ENCODE results near the gene DENND4B. TPM values are rescaled to one million over a fixed set of nuclear protein-coding genes. Genes with fewer than 3 reads are reported as not detected.

Gene DENND4B
- total RNA-seq, 5 donors from 2014 or later (not counting 1 experiment from before 2014, with no cell fraction given) = 161 to 220 (median 196) TPM

DNA sequence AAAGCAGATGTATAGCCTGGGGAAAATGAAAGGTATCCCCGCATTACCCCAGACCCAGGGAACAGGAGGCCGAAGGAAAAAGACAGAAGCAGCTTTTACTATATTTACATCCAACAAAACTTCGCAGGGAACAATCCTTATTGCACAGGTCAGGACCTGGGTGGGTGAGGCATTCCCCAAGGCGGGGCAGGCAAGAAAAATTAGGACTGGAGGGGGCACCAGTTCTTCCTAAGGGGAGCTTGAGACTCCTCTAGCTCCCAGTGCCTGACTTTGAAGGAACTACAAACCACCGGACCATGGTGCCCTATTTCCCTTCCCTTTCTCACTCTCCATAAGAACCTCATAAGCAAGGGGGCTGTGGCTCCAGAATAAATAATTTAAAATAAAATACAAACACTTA, 17.1 kb downstream of the DENND4B start:
- ATAC-seq (replicated peaks in 1 of 4) = no peak
- Histone ChIP-seq H3K4me3 (ENCODE audit: control insufficient read depth in 1 of 2, extremely low read depth in 1 of 2, low read length in 1 of 2) (no peak overlapping the region), H3K27me3 (replicated peaks in 1 of 2; ENCODE audit: control insufficient read depth in 2 of 2, extremely low read depth in 1 of 2, insufficient read depth in 2 of 2, low read length in 1 of 2) (no peaks in the 10 kb centered on the region), H3K36me3 (ENCODE audit: control insufficient read depth in 2 of 2, extremely low read depth in 1 of 2, insufficient read depth in 1 of 2, low read length in 1 of 2) (peaks cover 27 to 34% of the 10 kb centered on the region in 2 donors), H3K27ac (ENCODE audit: low read length) (no peak overlapping the region), H3K9me3 (no peaks in the 10 kb centered on the region), H3K4me1 (ENCODE audit: control insufficient read depth in 1 of 2, extremely low read depth in 1 of 2, insufficient read depth in 2 of 2, low read length in 2 of 2) (peaks cover 2 to 5% of the 10 kb centered on the region in 2 experiments)
- H3K36me3 Mint-ChIP-seq = peaks cover 10% of the 10 kb centered on the region
- H3K27me3 Mint-ChIP-seq = no peaks in the 10 kb centered on the region
- H3K4me1 Mint-ChIP-seq = peaks cover 5 to 15% (median 8%) of the 10 kb centered on the region in 3 donors
- WGBS (ENCODE audit: insufficient coverage) = 100% methylated on average over 2 of the region's 5 CpGs
- POLR2A ChIA-PET = interaction anchor here in 1 of 2 donors (0.6 kb wide), 1 partner anchor 193 kb away, joined by 3 read pairs; no protein-coding TSS in a partner anchor
- no peak overlapping the region for H3K4me3 Mint-ChIP-seq
- DNase-seq = no peak
- no peaks in the 10 kb centered on the region for H3K9me3 Mint-ChIP-seq
- H3K27ac Mint-ChIP-seq = peak overlapping the region in 1 of 2 donors; percentile 13
- CTCF ChIA-PET = interaction anchor here in 1 of 2 donors (1.0 to 1.2 kb wide), 2 partner anchors 9 to 11 kb away, joined by 3 read pairs; no protein-coding TSS in a partner anchor

DNA sequence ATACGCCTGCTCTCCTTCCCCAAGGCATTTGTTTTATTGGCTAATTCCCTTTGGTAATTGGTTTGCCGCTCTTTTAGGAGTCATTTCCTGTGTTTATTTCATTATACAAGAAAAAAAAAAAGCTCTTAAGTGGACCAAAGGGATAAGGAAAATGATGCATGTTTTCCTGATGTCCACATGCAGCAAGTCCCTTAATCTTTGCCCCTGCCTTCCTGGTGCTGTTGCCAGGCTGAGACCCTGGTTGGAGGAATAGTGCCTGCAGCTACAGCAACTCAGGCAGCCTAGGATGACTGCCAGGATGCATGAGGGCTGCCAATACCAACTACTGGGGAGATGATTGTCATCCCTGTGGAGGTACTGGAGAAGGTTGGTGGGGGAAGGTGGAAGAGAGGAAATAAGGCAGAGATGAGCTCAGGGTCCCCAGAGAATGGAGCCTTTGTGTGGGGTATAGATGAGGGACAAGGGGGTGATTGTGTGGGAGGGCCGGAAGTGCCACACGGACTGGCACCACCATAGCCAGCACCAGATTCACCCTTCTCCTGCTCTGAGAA, 17.7 kb downstream of the DENND4B start:
- WGBS (ENCODE audit: insufficient coverage) = no CpG with 5 or more reads among the region's 4 CpGs
- Mint-ChIP-seq H3K9me3 (no peaks in the 10 kb centered on the region), H3K4me3 (no peak overlapping the region), H3K36me3 (peaks cover 8% of the 10 kb centered on the region), H3K27me3 (no peaks in the 10 kb centered on the region), H3K4me1 (peaks cover 9 to 18% (median 10%) of the 10 kb centered on the region in 3 donors), H3K27ac (peak overlapping the region; percentile 13 to 29)
- Histone ChIP-seq H3K4me1 (ENCODE audit: control insufficient read depth in 1 of 2, extremely low read depth in 1 of 2, insufficient read depth in 2 of 2, low read length in 2 of 2) (peaks cover 3 to 10% of the 10 kb centered on the region in 2 experiments), H3K36me3 (ENCODE audit: control insufficient read depth in 2 of 2, extremely low read depth in 1 of 2, insufficient read depth in 1 of 2, low read length in 1 of 2) (peaks cover 23 to 29% of the 10 kb centered on the region in 2 donors), H3K27ac (ENCODE audit: low read length) (no peak overlapping the region), H3K27me3 (replicated peaks in 1 of 2; ENCODE audit: control insufficient read depth in 2 of 2, extremely low read depth in 1 of 2, insufficient read depth in 2 of 2, low read length in 1 of 2) (no peaks in the 10 kb centered on the region), H3K9me3 (no peaks in the 10 kb centered on the region), H3K4me3 (ENCODE audit: control insufficient read depth in 1 of 2, extremely low read depth in 1 of 2, low read length in 1 of 2) (no peak overlapping the region)
- CTCF ChIA-PET = interaction anchor here in 1 of 2 donors (1.2 kb wide), 1 partner anchor 10 kb away, joined by 3 read pairs; no protein-coding TSS in a partner anchor
- DNase-seq (no peak), ATAC-seq (replicated peaks in 1 of 4) (no peak)
- POLR2A ChIA-PET = interaction anchor here in 1 of 2 donors (0.6 kb wide), 1 partner anchor 194 kb away, joined by 3 read pairs; no protein-coding TSS in a partner anchor

DNA sequence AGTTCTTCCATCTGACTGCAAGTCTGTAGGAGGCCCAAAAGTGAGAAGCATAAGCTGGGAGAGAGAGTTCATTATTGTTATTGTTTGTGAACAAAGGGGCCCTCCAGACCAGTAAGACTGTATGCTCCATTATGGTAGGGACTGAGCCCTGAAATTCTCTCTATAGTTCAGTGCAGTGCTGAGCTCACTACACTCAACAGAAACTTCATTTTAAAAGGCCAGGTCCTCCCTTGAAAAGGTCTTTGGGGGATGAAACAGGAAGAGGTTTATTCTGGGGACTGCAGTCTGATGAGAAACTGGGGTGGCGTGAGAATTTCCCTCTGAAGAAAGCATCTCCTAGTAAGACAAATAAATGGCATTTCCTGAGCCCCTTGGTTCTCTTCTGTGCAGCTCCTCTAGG, 18.3 kb downstream of the DENND4B start:
- ChIA-PET CTCF (interaction anchor here in 1 of 2 donors (0.6 kb wide), 1 partner anchor 119 kb away, joined by 3 read pairs; no protein-coding TSS in a partner anchor), POLR2A (no interaction called here)
- H3K27me3 Mint-ChIP-seq = no peaks in the 10 kb centered on the region
- peaks cover 8% of the 10 kb centered on the region for H3K36me3 Mint-ChIP-seq
- H3K4me3 Mint-ChIP-seq = no peak overlapping the region
- peaks cover 10 to 24% (median 15%) of the 10 kb centered on the region in 3 donors for H3K4me1 Mint-ChIP-seq
- H3K27ac Mint-ChIP-seq = peak overlapping the region; percentile 13 to 29
- ATAC-seq (replicated peaks in 1 of 4) (no peak), DNase-seq (no peak)
- no peaks in the 10 kb centered on the region for H3K9me3 Mint-ChIP-seq
- no peak overlapping the region for H3K4me3 ChIP-seq (ENCODE audit: control insufficient read depth in 1 of 2, extremely low read depth in 1 of 2, low read length in 1 of 2)
- H3K36me3 ChIP-seq (ENCODE audit: control insufficient read depth in 2 of 2, extremely low read depth in 1 of 2, insufficient read depth in 1 of 2, low read length in 1 of 2) = peaks cover 20 to 23% of the 10 kb centered on the region in 2 donors
- no peaks in the 10 kb centered on the region for H3K27me3 ChIP-seq (replicated peaks in 1 of 2; ENCODE audit: control insufficient read depth in 2 of 2, extremely low read depth in 1 of 2, insufficient read depth in 2 of 2, low read length in 1 of 2)
- H3K9me3 ChIP-seq = no peaks in the 10 kb centered on the region
- no CpG with 5 or more reads among the region's 1 CpG for WGBS (ENCODE audit: insufficient coverage)
- H3K27ac ChIP-seq (ENCODE audit: low read length) = no peak overlapping the region
- peaks cover 4 to 15% of the 10 kb centered on the region in 2 experiments for H3K4me1 ChIP-seq (ENCODE audit: control insufficient read depth in 1 of 2, extremely low read depth in 1 of 2, insufficient read depth in 2 of 2, low read length in 2 of 2)

DNA sequence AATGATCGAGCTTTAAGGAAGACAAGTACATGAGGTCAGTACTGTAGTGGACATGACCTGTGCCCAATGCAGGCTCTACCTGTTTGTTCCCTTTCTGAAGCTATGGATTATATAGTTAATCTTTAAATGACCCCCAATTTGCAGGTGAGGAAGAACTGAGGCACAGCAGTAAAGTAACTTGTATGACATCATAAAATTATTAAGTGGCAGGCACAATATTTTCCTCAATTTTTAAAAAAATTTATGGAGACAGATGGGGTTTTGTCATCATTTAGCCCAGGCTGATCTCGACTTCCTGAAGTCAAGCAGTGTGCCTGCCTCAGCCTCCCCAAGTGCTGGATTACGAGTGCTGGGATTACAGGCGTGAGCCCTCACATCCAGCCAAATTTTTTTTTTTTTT, 20.1 kb downstream of the DENND4B start:
- Mint-ChIP-seq H3K9me3 (no peaks in the 10 kb centered on the region), H3K4me1 (peaks cover 14 to 33% (median 22%) of the 10 kb centered on the region in 3 donors), H3K27ac (no peak overlapping the region), H3K27me3 (peaks cover 0 to 1% of the 10 kb centered on the region in 2 donors), H3K4me3 (no peak overlapping the region), H3K36me3 (no peaks in the 10 kb centered on the region)
- WGBS (ENCODE audit: insufficient coverage) = 100% methylated on average over 3 of the region's 4 CpGs
- H3K36me3 ChIP-seq (ENCODE audit: control insufficient read depth in 2 of 2, extremely low read depth in 1 of 2, insufficient read depth in 1 of 2, low read length in 1 of 2) = peaks cover 8% of the 10 kb centered on the region in 2 donors
- ChIA-PET POLR2A (interaction anchor here in 1 of 2 donors (0.7 kb wide), 1 partner anchor 44 kb away, joined by 17 read pairs; no protein-coding TSS in a partner anchor), CTCF (no interaction called here)
- DNase-seq (no peak), ATAC-seq (replicated peaks in 1 of 4) (no peak)
- H3K27me3 ChIP-seq (replicated peaks in 1 of 2; ENCODE audit: control insufficient read depth in 2 of 2, extremely low read depth in 1 of 2, insufficient read depth in 2 of 2, low read length in 1 of 2) = no peaks in the 10 kb centered on the region
- peaks cover 4 to 22% of the 10 kb centered on the region in 2 experiments for H3K4me1 ChIP-seq (ENCODE audit: control insufficient read depth in 1 of 2, extremely low read depth in 1 of 2, insufficient read depth in 2 of 2, low read length in 2 of 2)
- no peak overlapping the region for H3K27ac ChIP-seq (ENCODE audit: low read length)
- no peak overlapping the region for H3K4me3 ChIP-seq (ENCODE audit: control insufficient read depth in 1 of 2, extremely low read depth in 1 of 2, low read length in 1 of 2)
- H3K9me3 ChIP-seq = no peaks in the 10 kb centered on the region

DNA sequence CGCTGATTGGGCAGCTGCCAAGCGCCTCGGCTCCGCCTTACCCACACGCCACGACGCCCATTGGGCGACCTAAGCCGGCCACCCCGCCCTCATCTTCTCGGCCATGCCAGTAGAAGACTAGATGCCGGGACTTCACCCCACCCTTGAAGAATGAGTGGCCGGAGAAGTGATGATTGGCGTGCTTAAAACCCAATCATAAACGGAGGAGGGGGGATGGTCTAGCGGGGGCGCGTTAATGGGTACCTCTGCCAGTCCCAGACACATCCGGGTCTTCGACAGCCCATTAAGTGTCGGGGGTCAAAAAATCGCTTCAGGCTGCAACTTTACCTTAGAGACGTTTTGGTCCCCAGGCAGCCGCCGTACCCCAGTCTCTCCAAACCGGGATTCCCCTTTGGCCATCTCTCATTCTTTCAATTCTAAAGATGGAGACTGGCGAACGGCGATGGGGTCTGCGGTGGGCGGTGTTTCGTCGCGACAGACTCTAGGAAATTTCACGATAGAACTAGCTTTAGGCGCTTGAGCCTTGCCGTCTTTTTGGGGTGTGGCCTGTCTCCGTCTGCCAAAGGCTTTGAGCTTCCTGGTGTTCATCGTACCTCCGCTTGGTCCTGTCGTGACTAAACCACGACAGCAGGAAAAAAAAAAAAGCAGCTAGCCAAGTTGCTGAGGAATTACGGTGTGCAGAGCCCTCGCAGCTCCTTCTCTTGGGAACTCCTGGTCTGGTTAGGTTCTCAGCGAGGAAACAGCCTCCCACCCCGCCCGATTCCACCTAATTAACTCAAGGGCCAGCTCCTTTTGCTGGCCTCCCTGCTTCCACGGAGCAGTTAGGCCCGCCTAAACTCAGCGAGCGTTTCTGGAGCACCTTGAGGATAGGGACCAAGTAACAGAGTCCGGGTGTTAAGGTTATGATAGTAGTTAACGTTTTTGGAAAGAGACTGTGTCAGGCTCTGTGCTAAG, 23.3 kb downstream of the DENND4B start, which contains the start of gene GATAD2B:
TSS of gene GATAD2B (minus strand) at position 1 of the 954 bp plus-strand sequence. CDS start 94,625 bp downstream, outside the sequence.
- DNase-seq (peak; percentile 92 to 100 (median 99)), ATAC-seq (replicated peaks in 1 of 4) (peak; percentile 92 to 96 (median 94))
- H3K27me3 Mint-ChIP-seq = peaks cover 0 to 1% of the 10 kb centered on the region in 2 donors
- H3K36me3 ChIP-seq (ENCODE audit: control insufficient read depth in 2 of 2, extremely low read depth in 1 of 2, insufficient read depth in 1 of 2, low read length in 1 of 2) = peaks cover 0 to 4% of the 10 kb centered on the region in 2 donors
- H3K9me3 Mint-ChIP-seq = no peaks in the 10 kb centered on the region
- CTCF ChIA-PET = interaction anchor here in 1 of 2 donors (0.7 to 2.9 kb wide), 6 partner anchors 16 to 119 kb away, joined by 3 to 25 read pairs (median 3); partner anchors contain the start of gene DENND4B
- peak within 1 kb of the TSS; percentile 91 to 96 (median 94) for H3K4me3 Mint-ChIP-seq
- peaks cover 27 to 39% of the 10 kb centered on the region in 2 experiments for H3K4me1 ChIP-seq (ENCODE audit: control insufficient read depth in 1 of 2, extremely low read depth in 1 of 2, insufficient read depth in 2 of 2, low read length in 2 of 2)
- POLR2A ChIA-PET = interaction anchor here (0.5 to 1.3 kb wide), 14 partner anchors 20 to 1988 kb away, joined by 3 to 11 read pairs (median 4); partner anchors contain the start of genes RIT1 (in 1 of the 2), RPS27 (in 1 of the 2) and SLC27A3 (in 1 of the 2)
- peak within 1 kb of the TSS; percentile 69 to 90 for H3K4me3 ChIP-seq (ENCODE audit: control insufficient read depth in 1 of 2, extremely low read depth in 1 of 2, low read length in 1 of 2)
- 0% methylated on average over 40 of the region's 53 CpGs for WGBS (ENCODE audit: insufficient coverage)
- H3K27me3 ChIP-seq (replicated peaks in 1 of 2; ENCODE audit: control insufficient read depth in 2 of 2, extremely low read depth in 1 of 2, insufficient read depth in 2 of 2, low read length in 1 of 2) = no peaks in the 10 kb centered on the region
- peak within 1 kb of the TSS; percentile 95 to 97 for H3K27ac Mint-ChIP-seq
- peaks cover 37 to 52% (median 51%) of the 10 kb centered on the region in 3 donors for H3K4me1 Mint-ChIP-seq
- H3K9me3 ChIP-seq = no peaks in the 10 kb centered on the region
- H3K27ac ChIP-seq (ENCODE audit: low read length) = peak within 1 kb of the TSS; percentile 88
- H3K36me3 Mint-ChIP-seq = no peaks in the 10 kb centered on the region
